ENCODE measurements around the gene ASB1.

The ASB1 gene

DNA sequence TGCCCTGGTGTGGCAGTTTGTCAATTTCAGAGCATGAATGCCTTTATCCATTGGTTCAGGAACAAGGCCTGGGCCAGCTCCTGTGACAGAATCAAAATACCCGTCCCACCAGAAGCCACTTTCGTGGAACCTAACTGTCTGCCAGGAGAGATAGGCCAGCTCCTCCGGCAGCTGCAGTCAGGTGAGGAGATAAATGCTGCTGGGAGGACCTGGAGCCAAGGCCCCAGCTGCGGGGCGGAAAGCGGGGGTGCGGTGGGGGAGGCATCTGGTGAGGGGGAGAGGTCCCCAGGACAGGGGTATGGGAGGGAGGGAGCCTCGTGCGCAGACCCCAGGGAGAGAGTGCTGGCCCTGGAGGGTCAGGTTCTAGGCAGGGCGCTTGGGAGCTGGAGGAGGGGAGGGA lies 4.4 kb upstream of the ASB1 start:
- no peak for FAIRE-seq

DNA sequence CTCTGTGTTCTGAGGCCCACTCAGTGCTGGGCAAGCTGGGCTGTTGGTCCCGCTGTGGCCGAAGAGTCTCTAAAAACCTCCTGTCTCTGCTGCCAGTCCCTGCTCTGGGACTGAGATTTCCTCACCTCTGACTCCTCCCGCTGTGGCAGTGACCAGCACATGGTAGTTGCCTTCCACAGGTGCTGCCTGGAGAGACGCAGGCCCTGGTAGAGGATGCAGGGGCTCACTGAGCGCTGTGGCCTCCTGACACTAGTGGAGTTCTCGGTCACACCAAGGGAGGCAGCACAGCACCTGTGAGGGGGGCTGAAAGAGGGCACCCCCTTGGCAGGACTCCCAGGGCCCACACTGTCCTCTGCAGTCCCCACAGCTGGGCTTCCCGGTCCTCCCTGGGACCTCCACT lies 3.8 kb upstream of the ASB1 start:
- FAIRE-seq: no peak
- DNase-seq (ENCODE audit: insufficient read length, low spot score): no peak

More for the DNA sequence above, 4.4 kb upstream of the ASB1 start:
- DNase-seq (ENCODE audit: insufficient read length, low spot score): no peak

DNA sequence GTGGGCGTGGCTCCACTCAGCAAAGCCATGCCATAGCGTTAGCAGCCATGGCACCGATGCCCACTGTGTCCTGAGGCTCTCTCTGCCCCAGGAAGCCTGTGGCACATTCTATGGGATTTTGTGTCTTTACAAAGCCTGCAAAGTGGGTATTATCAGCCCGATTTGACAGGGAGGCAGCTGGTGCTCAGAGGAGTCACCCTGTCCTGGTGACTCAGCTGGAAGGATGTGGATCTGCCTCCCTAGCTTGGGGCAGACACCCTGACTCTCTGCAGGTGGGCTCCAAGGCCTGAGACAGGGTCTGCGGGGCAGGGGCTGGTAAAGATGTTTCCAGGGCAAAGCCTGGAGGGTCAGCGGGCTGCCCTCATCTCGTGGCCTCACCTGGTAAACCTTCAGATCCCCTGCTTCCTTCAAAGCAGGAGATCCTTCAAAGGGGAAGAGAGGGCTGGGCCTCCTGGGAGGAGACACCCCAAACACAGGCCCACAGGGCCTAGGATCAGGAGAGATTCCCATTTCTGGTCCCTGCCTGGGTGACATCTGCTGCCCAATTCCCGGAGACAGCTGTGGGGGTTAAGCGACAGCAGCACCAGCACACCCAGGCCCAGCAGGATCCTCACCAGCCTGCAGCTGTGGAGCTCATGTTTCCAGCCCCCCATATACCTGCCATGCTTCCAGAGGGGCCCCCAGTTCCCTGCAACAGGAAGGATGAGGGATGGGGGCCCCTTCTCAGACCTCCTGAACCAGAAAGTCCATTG lies 3.0 kb upstream of the ASB1 start:
- DNase-seq (ENCODE audit: insufficient read length, low spot score) (no peak), FAIRE-seq (no peak)

DNA sequence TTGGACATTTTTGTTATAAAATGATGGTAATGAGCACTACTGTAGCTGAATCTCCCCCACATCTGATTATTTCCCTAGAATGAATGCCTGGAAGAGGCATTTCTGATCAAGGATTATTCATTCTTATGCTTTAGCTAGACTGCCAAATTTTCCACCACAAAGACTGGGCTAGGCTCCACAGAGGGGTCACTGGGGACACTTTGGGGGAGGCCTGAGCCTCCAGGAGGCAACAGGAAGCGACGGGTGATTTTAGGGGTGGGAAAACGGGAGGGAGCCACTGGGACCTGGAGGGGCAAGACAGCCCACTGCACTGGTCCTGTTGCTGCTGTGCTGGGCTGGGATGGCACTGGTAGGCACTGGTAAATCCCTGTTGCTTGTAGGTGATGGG lies 2.4 kb upstream of the ASB1 start:
- DNase-seq (ENCODE audit: insufficient read length, low spot score) (no peak), FAIRE-seq (no peak)

DNA sequence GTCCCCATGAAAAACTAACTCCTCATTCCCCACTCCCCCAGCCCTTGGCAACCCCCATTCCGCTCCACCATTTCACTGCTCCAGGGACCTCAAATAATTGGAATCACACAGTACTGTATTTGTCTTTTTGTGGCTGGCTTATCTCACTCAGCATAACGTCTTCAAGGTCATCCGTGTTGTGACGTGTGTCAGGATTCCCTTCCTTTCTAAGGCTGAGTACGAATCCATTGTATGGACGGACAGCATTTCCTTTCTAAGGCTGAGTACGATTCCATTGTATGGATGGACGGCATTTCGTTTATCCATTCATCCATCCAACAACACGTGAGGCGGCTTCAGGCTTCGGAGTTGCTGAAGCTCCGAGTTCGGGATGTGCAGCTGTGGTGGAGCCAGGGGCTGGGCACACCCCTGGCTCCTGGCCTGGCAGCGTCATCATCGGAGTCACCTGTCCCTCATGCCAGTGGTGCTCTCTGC lies 1.2 kb upstream of the ASB1 start:
- DNase-seq (ENCODE audit: insufficient read length, low spot score): no peak
- FAIRE-seq: no peak

DNA sequence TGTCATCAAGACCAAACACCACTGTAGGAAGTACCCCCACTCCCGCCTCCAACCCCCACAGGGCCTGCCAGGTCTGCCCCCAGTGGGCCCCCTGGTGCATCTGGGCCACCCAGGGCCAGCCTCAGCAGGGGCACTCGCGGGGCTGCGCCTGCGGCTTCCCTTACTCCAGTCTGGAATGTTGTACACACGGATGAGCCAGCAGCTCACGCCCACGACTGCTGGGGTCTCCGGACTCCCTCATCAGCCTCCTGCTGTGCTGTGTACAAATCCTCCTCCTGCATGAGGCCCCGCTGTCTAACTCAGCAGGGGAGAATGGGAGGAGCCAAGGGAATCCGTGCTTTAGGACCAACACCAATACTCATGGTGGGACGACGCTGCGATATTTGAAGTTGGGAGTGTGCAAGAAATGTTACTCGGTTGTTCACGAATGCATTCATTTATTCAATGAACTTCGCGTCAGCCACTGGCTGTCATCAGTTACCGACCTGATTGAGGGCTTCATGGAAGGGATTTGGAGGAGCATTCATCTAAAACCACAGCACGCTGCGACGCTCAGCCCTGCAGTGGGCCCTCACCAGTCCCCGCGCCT lies 654 bp upstream of the ASB1 start:
- no peak for DNase-seq (ENCODE audit: insufficient read length, low spot score)
- no peak for FAIRE-seq

DNA sequence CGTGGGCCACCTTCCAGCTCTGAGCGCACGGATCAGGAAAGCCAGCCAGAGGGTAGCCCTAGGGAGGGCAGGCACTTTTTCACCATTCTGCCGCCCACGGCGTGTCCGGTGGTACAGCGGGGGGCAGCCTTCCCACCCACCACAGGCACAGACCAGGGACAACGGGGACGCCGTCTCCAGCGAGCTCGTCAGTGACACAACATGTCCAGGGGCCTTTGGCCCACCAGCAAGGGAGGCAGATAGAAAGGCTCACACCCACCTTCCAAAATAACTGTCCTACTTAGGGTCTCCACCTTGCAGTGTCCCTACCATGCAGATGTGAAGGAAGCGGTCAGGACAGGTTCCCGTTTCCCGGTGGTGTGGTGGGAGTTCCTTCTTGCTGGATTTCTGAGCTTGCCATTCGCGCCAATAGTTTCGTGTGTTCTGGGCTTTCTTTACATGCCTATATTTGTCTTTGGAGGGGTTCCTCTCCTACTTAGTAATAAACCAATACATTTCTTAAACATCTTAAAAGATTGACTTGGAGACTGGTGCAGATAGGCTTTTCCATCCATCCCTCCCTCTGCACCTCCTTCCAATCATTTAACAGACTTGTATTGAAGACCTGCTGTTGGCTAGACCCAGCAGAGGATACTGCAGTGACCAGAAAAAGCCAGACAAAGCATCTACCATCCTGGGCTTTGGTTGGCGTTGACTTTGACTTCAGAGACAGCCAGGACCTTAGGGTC lies 872 bp downstream of the ASB1 start:
- DNase-seq (ENCODE audit: insufficient read length, low spot score): no peak
- FAIRE-seq: peak; percentile 77

DNA sequence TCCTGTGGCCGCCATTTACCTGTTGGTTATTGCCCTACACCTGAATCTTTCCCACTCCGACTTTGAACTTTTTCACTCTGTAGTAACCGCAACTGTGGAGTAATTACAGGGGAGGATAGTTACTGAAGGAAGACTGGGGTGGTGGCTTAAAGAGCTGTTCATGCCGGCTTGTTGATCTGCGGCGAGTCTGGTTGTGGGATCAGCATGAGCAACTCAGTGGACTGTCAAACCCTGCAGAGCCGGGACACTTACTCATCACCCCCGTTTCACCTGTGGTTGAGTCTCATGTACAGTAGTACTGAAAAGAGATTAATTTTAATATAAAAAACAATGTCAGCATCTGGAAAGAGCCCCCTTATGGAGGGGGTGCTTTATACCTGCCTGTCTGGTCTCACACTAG lies 2.1 kb downstream of the ASB1 start:
- FAIRE-seq: no peak
- DNase-seq (ENCODE audit: insufficient read length, low spot score): no peak

DNA sequence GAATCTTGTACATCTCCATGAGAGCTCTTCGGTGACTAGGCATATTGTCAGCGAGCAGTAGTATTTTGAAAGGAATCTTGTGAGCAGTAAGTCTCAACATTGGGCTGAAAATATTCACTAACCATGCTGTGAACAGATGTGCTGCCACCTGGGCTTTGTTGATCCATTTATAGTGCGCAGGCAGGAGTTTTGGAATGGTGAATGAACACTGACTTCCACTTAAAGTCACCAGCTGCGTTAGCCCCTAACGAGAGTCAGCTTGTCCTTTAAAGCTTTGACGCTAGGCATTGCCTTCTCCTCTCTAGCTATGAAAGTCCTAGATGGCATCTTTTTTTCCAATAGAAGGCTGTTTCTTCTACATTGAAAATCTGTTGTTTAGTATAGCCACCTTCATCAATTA lies 4.1 kb downstream of the ASB1 start:
- no peak for DNase-seq (ENCODE audit: insufficient read length, low spot score)
- FAIRE-seq: no peak

DNA sequence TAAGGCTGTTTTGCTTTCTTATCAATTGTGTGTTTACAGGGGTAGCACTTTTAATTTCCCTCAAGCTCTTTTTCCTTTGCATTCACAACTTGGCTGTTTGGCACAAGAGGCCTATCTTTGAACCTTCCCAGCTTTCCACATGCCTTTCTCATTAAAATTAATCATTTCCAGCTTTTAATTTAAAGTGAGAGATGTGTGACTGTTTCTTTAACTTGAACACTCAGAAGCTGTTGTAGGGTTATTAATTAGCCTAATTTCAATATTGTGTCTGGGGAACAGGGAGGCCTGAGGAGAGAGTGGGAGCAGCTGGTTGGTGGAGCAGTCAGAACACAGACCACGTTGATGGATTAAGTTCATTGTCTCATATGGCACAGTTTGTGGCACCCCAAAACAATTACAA lies 4.7 kb downstream of the ASB1 start:
- FAIRE-seq (no peak), DNase-seq (ENCODE audit: insufficient read length, low spot score) (no peak)

DNA sequence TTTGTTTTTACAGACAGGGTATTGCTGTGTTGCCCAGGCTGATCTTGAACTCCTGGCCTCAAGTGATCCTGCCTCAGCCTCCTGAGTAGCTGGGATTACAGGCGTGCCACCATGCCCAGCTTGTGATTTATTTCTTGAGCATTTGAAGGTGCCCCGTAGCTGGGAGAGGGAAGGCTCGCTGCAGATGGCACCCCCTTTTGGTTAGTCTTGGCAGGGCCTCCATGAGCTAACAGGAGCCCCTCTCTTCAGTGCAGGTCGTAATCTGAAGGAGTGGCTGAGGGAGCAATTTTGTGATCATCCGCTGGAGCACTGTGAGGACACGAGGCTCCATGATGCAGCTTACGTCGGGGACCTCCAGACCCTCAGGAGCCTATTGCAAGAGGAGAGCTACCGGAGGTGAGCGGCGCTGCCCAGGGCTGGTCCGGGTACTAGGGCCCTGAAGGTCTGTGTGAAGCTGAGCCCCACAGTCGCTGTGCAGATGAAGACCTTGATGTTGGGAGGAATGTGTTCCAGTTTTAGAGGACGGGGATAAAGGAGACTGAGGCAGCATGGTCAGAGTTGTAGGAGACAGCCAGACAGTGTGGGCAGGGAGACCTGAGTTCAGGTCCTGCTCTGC lies 6.7 kb downstream of the ASB1 start:
- no peak for DNase-seq (ENCODE audit: insufficient read length, low spot score)
- FAIRE-seq: no peak

DNA sequence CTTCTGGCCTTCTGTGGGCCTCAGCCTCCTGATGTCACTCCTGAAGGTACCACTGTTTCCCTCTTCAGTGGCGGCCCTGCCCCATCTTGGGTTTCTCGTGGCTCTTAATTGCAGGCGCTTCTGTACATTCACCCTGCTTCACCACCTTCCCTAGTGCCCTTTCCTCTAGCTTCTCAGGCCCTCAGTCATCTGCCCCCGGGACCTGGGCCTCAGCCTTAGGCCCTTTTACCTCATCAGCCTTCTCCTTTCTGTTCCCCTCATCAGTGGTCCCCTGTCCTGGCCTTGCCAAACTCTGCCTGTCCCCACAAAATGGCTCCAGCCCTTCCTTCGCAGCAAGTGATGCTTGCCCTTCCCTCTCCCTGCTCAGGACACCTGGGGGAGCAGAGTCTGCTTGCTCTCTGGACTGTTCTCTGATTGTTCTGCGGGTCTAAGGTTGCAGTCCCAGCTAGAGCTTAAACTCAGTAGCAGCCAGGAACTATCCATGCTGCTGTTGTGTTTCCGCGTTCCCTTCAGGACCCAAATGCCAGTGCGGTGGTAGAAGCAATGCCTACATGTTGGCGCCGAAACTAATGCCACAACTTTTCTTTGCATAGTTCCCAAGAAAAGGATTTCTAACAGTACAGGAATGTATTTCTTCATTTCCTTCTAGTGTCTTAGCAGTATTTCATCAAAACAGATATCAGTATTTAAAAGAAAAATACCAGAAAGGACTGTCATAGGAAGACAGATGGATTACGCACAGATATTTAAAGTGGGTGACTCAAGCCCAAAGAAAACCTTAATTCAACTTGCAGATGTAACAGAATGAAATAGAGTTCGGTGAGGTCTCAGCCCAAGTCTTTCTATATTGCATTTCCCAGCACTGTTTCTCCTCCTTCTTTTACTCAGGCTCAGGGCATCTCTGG lies 7.5 kb downstream of the ASB1 start:
- DNase-seq (ENCODE audit: insufficient read length, low spot score): no peak
- FAIRE-seq: no peak

DNA sequence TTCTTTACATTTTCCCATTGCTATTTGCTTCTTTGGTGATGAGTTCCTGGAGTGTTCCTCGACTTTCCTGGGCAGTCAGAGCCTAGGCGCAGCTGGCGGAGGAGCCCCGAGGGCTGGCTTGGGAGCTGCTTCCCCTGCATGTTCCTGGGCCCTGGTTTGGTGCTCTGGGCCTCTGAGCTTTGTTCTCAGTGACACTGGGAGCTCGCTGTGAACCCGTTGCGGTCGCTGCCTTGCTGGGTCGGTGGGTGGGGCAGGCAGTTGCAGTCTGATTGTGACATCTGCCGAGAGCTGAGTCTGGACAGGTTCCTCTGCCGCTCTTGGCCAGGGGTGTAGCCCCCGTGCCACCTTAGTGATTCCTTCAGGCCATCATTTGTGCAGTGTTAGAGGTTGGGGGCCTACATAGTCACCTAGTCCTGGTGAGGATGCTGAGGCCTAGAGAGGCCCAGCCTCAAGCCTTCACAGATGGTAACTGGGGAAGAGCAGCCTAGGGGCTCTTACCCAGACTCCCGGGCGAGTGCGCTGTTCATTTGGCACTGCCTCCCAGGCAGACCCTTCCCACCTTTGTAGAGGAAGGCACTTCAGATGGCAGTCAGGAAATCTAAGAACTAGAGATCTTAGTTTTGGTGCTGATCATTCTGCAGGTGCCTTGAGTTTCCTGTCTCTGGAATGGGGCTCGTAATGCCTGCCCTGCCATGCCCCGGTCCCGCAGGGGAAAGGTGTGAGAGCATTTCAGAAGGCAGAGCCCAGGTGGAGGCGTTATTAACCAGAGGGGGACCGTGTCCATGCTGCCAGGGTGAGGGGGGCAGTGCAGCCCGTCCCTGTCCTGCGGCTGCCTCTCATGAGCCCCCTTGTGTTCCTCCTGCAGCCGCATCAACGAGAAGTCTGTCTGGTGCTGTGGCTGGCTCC lies 8.4 kb downstream of the ASB1 start:
- FAIRE-seq: no peak
- DNase-seq (ENCODE audit: insufficient read length, low spot score): no peak

DNA sequence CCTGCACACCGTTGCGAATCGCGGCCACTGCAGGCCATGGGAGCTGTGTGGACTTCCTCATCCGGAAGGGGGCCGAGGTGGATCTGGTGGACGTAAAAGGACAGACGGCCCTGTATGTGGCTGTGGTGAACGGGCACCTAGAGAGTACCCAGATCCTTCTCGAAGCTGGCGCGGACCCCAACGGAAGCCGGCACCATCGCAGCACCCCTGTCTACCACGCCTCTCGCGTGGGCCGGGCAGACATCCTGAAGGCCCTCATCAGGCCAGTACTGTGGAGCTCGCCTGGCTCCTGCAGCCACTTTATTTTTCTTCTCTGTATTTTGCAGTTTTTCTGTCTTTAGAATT lies 9.0 kb downstream of the ASB1 start:
- no peak for FAIRE-seq
- DNase-seq (ENCODE audit: insufficient read length, low spot score): no peak

DNA sequence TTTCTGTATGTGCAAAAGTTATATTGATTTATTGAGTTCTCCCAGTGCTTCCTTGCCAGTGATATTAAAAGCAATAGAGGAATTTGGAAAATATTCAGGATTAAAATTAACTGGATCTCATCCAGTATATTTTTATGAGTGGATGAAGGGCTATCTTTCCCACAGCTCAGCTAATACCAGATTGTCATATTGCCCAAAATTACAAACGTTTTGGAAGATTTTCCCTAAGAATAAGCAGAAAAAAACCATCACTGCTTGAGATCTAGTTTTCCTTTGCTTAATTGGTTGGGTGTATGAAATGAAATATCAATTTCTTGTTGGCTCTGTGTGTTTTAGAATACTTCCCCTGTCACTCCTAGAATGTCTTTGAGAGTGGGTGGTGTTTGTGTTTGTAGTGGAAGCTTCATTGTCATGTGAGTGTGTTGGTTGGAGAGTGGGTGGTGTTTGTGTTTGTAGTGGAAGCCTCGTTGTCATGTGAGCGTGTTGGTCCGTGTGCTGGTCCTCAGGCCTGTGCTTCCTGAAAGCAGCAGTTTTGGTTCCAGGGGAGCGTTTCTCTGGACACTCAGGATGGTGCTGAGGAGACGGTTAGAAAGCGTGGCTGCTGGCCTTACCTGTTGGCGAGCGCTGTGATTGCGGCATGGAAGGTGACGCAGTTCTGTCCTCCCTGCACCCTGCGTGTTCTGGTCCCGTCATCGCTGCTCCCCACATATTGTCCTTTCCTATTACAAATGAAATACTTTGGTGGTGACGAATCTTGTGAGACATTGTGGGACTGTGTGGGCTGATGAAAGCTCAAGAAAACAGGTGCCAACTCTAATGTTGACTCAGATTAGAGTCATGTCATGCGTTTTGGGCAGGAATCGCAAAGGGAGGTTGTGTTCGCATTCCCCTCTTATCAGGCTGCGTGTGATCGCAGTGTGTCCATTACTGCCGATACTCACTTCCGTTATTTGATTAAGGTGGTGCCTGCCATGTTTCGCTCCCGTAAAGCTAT lies 12.4 kb downstream of the ASB1 start:
- DNase-seq (ENCODE audit: insufficient read length, low spot score) (no peak), FAIRE-seq (no peak)

DNA sequence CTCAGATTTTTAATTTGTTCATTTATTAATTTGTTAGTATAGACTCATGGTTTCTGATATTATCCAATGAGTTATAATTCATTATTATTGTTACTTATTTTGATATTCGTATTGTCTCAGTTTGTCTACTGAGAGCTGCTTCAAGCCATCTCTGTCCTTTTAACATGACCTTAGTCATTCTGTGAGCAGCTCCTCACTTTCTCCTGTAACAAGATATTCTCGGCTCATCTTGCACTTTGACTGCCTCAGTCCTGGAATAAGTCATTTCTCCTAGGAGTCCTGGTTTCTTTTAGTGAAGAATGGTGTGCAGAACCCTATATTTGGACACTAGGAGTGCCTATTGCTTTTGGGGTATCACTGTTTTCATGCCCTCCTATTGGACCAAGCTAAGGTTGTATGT lies 13.2 kb downstream of the ASB1 start:
- FAIRE-seq (no peak), DNase-seq (ENCODE audit: insufficient read length, low spot score) (no peak)

DNA sequence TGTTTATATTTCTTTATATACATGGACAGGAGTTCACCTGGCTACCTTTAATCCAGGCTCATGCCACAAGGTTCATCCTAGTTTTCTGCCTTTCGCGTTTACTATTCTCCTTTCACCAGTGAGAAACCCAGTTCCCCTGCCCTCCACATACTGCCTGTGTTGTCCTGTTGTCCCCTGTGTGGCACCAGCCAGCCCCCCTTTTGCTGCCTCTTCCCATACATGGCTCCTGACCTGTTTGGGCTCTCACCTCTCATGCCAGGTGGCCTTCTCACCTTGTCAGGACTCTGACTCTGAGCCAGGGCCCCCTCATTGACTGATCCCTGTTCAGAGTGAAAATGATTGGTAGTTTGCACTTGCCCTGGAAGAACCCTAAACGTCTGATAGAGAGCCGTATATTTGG lies 13.6 kb downstream of the ASB1 start:
- FAIRE-seq (no peak), DNase-seq (ENCODE audit: insufficient read length, low spot score) (no peak)

DNA sequence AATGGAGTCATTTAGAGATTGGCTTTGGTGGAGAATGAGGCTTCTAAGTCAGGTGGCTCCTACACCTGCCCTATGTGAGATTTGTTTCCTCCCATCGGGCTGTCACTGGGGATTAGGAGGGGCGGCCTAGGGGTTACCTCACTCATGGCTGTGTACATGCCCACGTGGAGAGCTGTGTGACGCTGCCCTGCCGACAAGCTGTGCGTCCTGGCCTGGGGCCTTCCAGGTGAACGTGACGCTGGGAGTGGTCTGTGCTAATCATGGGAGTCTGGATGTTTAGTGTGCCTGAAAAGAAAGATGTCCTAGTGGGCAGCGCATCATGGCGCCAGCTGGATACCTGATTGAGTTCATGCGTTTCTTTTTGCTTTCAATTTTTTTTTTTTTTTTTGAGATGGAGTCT lies 14.0 kb downstream of the ASB1 start:
- DNase-seq (ENCODE audit: insufficient read length, low spot score): no peak
- FAIRE-seq: no peak

All from GM19239 (cell line).